ENCODE data around the gene SPATA31D1.

SPATA31D1 gene

GRCh38 chr9:81964218-81965171 lies 24.1 kb upstream of the SPATA31D1 start:
- H2AK5ac ChIP-seq (ENCODE audit: low read length): no peak overlapping the region
- H3K4me1 ChIP-seq (ENCODE audit: control insufficient read depth, low read depth, low read length): no peaks in the 10 kb centered on the region
- H3K79me1 ChIP-seq (ENCODE audit: low read length): no peaks in the 10 kb centered on the region
- H2BK5ac ChIP-seq (ENCODE audit: low read length): no peak overlapping the region
- no peak overlapping the region for H3K9ac ChIP-seq (ENCODE audit: low read length)
- no peak overlapping the region for H3K4me2 ChIP-seq (ENCODE audit: low read length)
- H3K4ac ChIP-seq (ENCODE audit: low read depth, low read length): no peak overlapping the region
- no peak overlapping the region for H2BK120ac ChIP-seq (ENCODE audit: low read depth, low read length)
- H3K4me3 ChIP-seq (ENCODE audit: low read length): no peak overlapping the region
- H4K8ac ChIP-seq (ENCODE audit: low read depth, low read length): no peak overlapping the region
- DNase-seq: peak; percentile 47
- H4K5ac ChIP-seq (ENCODE audit: low read length): no peak overlapping the region
- H3K27me3 ChIP-seq (ENCODE audit: insufficient read depth, low read length, poor library complexity): no peaks in the 10 kb centered on the region
- WGBS (ENCODE audit: extremely low coverage, insufficient coverage, low lambda C conversion rate): no CpG with 5 or more reads among the region's 6 CpGs
- no peaks in the 10 kb centered on the region for H3K36me3 ChIP-seq (ENCODE audit: control insufficient read depth, insufficient read depth, low read length)
- H3K56ac ChIP-seq (ENCODE audit: low read length): no peak overlapping the region
- H3K23ac ChIP-seq (ENCODE audit: low read length): no peak overlapping the region
- no peak overlapping the region for H2BK15ac ChIP-seq (replicated peaks; ENCODE audit: low read depth)
- H3K27ac ChIP-seq (ENCODE audit: low read depth, low read length): no peak overlapping the region
- no peaks in the 10 kb centered on the region for H3K79me2 ChIP-seq (ENCODE audit: control insufficient read depth, insufficient read depth, low read length)
- H3K18ac ChIP-seq (ENCODE audit: low read length): no peak overlapping the region

GRCh38 chr9:81968026-81968425 lies 20.5 kb upstream of the SPATA31D1 start:
- Histone ChIP-seq H3K18ac (ENCODE audit: low read length) (no peak overlapping the region), H3K27me3 (ENCODE audit: insufficient read depth, low read length, poor library complexity) (no peaks in the 10 kb centered on the region), H2BK15ac (replicated peaks; ENCODE audit: low read depth) (no peak overlapping the region), H3K79me1 (ENCODE audit: low read length) (no peaks in the 10 kb centered on the region), H3K4me1 (ENCODE audit: control insufficient read depth, low read depth, low read length) (no peaks in the 10 kb centered on the region), H4K8ac (ENCODE audit: low read depth, low read length) (no peak overlapping the region), H3K4me2 (ENCODE audit: low read length) (no peak overlapping the region), H3K27ac (ENCODE audit: low read depth, low read length) (no peak overlapping the region), H3K79me2 (ENCODE audit: control insufficient read depth, insufficient read depth, low read length) (no peaks in the 10 kb centered on the region), H2AK5ac (ENCODE audit: low read length) (no peak overlapping the region), H3K4me3 (ENCODE audit: low read length) (no peak overlapping the region), H3K4ac (ENCODE audit: low read depth, low read length) (no peak overlapping the region), H3K56ac (ENCODE audit: low read length) (no peak overlapping the region), H4K5ac (ENCODE audit: low read length) (no peak overlapping the region), H3K23ac (ENCODE audit: low read length) (no peak overlapping the region), H2BK5ac (ENCODE audit: low read length) (no peak overlapping the region), H2BK120ac (ENCODE audit: low read depth, low read length) (no peak overlapping the region), H3K9ac (ENCODE audit: low read length) (no peak overlapping the region), H3K36me3 (ENCODE audit: control insufficient read depth, insufficient read depth, low read length) (no peaks in the 10 kb centered on the region)
- WGBS (ENCODE audit: extremely low coverage, insufficient coverage, low lambda C conversion rate): no CpG with 5 or more reads among the region's 3 CpGs
- DNase-seq: no peak

GRCh38 chr9:81969971-81970370 lies 18.6 kb upstream of the SPATA31D1 start:
- Histone ChIP-seq H2BK120ac (ENCODE audit: low read depth, low read length) (no peak overlapping the region), H2BK15ac (replicated peaks; ENCODE audit: low read depth) (no peak overlapping the region), H3K27me3 (ENCODE audit: insufficient read depth, low read length, poor library complexity) (no peaks in the 10 kb centered on the region), H2BK5ac (ENCODE audit: low read length) (no peak overlapping the region), H3K36me3 (ENCODE audit: control insufficient read depth, insufficient read depth, low read length) (no peaks in the 10 kb centered on the region), H3K56ac (ENCODE audit: low read length) (no peak overlapping the region), H2AK5ac (ENCODE audit: low read length) (no peak overlapping the region), H3K4me1 (ENCODE audit: control insufficient read depth, low read depth, low read length) (no peaks in the 10 kb centered on the region), H4K8ac (ENCODE audit: low read depth, low read length) (no peak overlapping the region), H3K4ac (ENCODE audit: low read depth, low read length) (no peak overlapping the region), H3K27ac (ENCODE audit: low read depth, low read length) (no peak overlapping the region), H3K79me1 (ENCODE audit: low read length) (no peaks in the 10 kb centered on the region), H3K4me3 (ENCODE audit: low read length) (no peak overlapping the region), H3K9ac (ENCODE audit: low read length) (no peak overlapping the region), H3K4me2 (ENCODE audit: low read length) (no peak overlapping the region), H3K23ac (ENCODE audit: low read length) (no peak overlapping the region), H3K79me2 (ENCODE audit: control insufficient read depth, insufficient read depth, low read length) (no peaks in the 10 kb centered on the region), H3K18ac (ENCODE audit: low read length) (no peak overlapping the region), H4K5ac (ENCODE audit: low read length) (no peak overlapping the region)
- peak; percentile 32 for DNase-seq

- H3K9ac ChIP-seq (ENCODE audit: low read length): no peak overlapping the region
- H3K4me3 ChIP-seq (ENCODE audit: low read length): no peak overlapping the region
- no peak overlapping the region for H2BK15ac ChIP-seq (replicated peaks; ENCODE audit: low read depth)
- H2AK5ac ChIP-seq (ENCODE audit: low read length): no peak overlapping the region
- H2BK5ac ChIP-seq (ENCODE audit: low read length): no peak overlapping the region
- H2BK120ac ChIP-seq (ENCODE audit: low read depth, low read length): no peak overlapping the region
- H4K5ac ChIP-seq (ENCODE audit: low read length): no peak overlapping the region
- no peaks in the 10 kb centered on the region for H3K36me3 ChIP-seq (ENCODE audit: control insufficient read depth, insufficient read depth, low read length)
- H3K4me2 ChIP-seq (ENCODE audit: low read length): no peak overlapping the region
- H3K56ac ChIP-seq (ENCODE audit: low read length): no peak overlapping the region
- no peak overlapping the region for H3K18ac ChIP-seq (ENCODE audit: low read length)
- H3K27ac ChIP-seq (ENCODE audit: low read depth, low read length): no peak overlapping the region
- H3K4me1 ChIP-seq (ENCODE audit: control insufficient read depth, low read depth, low read length): no peaks in the 10 kb centered on the region
- H3K27me3 ChIP-seq (ENCODE audit: insufficient read depth, low read length, poor library complexity): no peaks in the 10 kb centered on the region
- no peak overlapping the region for H3K4ac ChIP-seq (ENCODE audit: low read depth, low read length)
- no peak overlapping the region for H4K8ac ChIP-seq (ENCODE audit: low read depth, low read length)
- H3K79me1 ChIP-seq (ENCODE audit: low read length): no peaks in the 10 kb centered on the region
- DNase-seq: no peak
- no peak overlapping the region for H3K23ac ChIP-seq (ENCODE audit: low read length)
- H3K79me2 ChIP-seq (ENCODE audit: control insufficient read depth, insufficient read depth, low read length): no peaks in the 10 kb centered on the region
These were observed 16.8 kb upstream of the SPATA31D1 start for GRCh38 chr9:81971727-81972126.

DNA sequence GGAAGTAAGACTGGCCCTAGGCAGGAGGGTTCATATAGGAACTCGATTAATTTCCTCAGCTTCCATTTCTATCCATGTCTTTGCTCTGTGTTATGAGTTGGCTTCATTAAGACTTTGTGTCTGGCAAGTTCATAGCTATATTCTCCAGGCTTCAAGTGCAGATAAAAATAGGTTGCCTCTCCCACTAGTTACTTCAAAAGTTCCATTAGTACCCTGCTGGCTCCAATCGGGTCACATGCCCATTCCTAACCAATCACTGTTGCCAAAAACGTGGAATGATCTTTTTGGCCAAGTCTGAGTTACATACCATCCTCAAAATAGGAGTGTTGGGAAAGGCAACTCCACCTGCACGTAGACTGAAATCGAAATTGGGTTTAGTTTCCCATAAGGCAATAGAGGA lies 13.8 kb upstream of the SPATA31D1 start:
- H3K36me3 ChIP-seq (ENCODE audit: control insufficient read depth, insufficient read depth, low read length): no peaks in the 10 kb centered on the region
- no peaks in the 10 kb centered on the region for H3K4me1 ChIP-seq (ENCODE audit: control insufficient read depth, low read depth, low read length)
- H3K18ac ChIP-seq (ENCODE audit: low read length): no peak overlapping the region
- H2BK120ac ChIP-seq (ENCODE audit: low read depth, low read length): no peak overlapping the region
- H3K23ac ChIP-seq (ENCODE audit: low read length): no peak overlapping the region
- H2BK15ac ChIP-seq (replicated peaks; ENCODE audit: low read depth): no peak overlapping the region
- no peak overlapping the region for H3K4me2 ChIP-seq (ENCODE audit: low read length)
- no peak overlapping the region for H3K56ac ChIP-seq (ENCODE audit: low read length)
- no peak overlapping the region for H4K8ac ChIP-seq (ENCODE audit: low read depth, low read length)
- no CpG with 5 or more reads among the region's 5 CpGs for WGBS (ENCODE audit: extremely low coverage, insufficient coverage, low lambda C conversion rate)
- no peaks in the 10 kb centered on the region for H3K27me3 ChIP-seq (ENCODE audit: insufficient read depth, low read length, poor library complexity)
- H4K5ac ChIP-seq (ENCODE audit: low read length): no peak overlapping the region
- no peak overlapping the region for H3K4me3 ChIP-seq (ENCODE audit: low read length)
- H2AK5ac ChIP-seq (ENCODE audit: low read length): no peak overlapping the region
- no peaks in the 10 kb centered on the region for H3K79me2 ChIP-seq (ENCODE audit: control insufficient read depth, insufficient read depth, low read length)
- no peak overlapping the region for H3K4ac ChIP-seq (ENCODE audit: low read depth, low read length)
- no peak overlapping the region for H3K27ac ChIP-seq (ENCODE audit: low read depth, low read length)
- no peak overlapping the region for H2BK5ac ChIP-seq (ENCODE audit: low read length)
- H3K79me1 ChIP-seq (ENCODE audit: low read length): no peaks in the 10 kb centered on the region
- DNase-seq: no peak
- no peak overlapping the region for H3K9ac ChIP-seq (ENCODE audit: low read length)

DNA sequence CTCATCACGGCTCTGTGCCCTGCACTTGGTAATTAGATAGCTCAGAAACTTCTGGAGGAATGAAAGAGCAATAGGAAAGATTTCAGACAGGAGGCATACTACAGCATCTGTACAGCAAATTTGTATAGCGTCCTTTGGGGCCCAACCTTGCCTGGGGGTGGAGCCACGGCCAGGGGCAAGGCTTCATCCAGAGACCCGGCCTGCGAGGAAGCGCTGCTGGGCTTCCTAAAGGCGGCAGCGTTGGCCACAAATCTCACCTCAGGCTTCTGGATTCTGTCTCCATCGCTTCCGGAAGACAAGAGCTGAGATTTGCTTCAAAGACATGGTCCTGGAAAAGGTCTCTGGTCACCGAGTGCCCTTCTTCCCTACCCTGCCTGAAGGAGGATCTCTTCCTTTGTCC lies 12.2 kb upstream of the SPATA31D1 start:
- no CpG with 5 or more reads among the region's 11 CpGs for WGBS (ENCODE audit: extremely low coverage, insufficient coverage, low lambda C conversion rate)
- Histone ChIP-seq H3K56ac (ENCODE audit: low read length) (no peak overlapping the region), H3K4me1 (ENCODE audit: control insufficient read depth, low read depth, low read length) (no peaks in the 10 kb centered on the region), H3K27me3 (ENCODE audit: insufficient read depth, low read length, poor library complexity) (no peaks in the 10 kb centered on the region), H3K4ac (ENCODE audit: low read depth, low read length) (no peak overlapping the region), H2BK15ac (replicated peaks; ENCODE audit: low read depth) (no peak overlapping the region), H3K27ac (ENCODE audit: low read depth, low read length) (no peak overlapping the region), H3K4me2 (ENCODE audit: low read length) (no peak overlapping the region), H3K18ac (ENCODE audit: low read length) (no peak overlapping the region), H3K79me2 (ENCODE audit: control insufficient read depth, insufficient read depth, low read length) (no peaks in the 10 kb centered on the region), H3K23ac (ENCODE audit: low read length) (no peak overlapping the region), H4K8ac (ENCODE audit: low read depth, low read length) (no peak overlapping the region), H2BK120ac (ENCODE audit: low read depth, low read length) (no peak overlapping the region), H4K5ac (ENCODE audit: low read length) (no peak overlapping the region), H3K36me3 (ENCODE audit: control insufficient read depth, insufficient read depth, low read length) (no peaks in the 10 kb centered on the region), H3K4me3 (ENCODE audit: low read length) (no peak overlapping the region), H3K79me1 (ENCODE audit: low read length) (no peaks in the 10 kb centered on the region), H2AK5ac (ENCODE audit: low read length) (no peak overlapping the region), H3K9ac (ENCODE audit: low read length) (no peak overlapping the region), H2BK5ac (ENCODE audit: low read length) (no peak overlapping the region)
- DNase-seq: peak; percentile 18
